Measurements from ENCODE around the gene OR8A1. TPM values are rescaled to one million over a fixed set of nuclear protein-coding genes. Genes with fewer than 3 reads are reported as not detected.

OR8A1 gene
- total and polyA plus RNA-seq, 8 donors, result 0.03 to 0.04 (median 0.03) TPM; not detected in 4

DNA sequence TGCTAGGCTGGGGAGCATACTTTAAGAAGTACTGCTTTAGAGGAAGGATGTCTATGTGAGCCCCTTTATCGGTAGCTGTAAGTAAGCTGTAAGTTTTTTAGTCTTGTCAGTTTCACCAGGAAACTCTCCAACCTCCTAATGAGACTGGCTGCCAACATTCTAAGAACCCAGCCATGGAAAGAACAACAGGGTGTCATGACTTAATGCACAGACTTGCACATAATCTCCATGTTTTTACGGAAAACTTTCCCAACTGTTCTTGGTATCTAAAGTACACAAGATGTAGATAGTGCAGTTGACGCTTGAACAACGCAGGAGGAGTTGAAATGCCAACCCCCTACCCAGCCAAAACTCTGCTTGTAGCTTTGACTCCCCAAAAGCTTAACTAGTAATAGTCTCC is 9.0 kb downstream of the OR8A1 start:
- no peaks in the 10 kb centered on the region for H3K27me3 ChIP-seq
- DNase-seq, result no peak
- no peak for ATAC-seq

DNA sequence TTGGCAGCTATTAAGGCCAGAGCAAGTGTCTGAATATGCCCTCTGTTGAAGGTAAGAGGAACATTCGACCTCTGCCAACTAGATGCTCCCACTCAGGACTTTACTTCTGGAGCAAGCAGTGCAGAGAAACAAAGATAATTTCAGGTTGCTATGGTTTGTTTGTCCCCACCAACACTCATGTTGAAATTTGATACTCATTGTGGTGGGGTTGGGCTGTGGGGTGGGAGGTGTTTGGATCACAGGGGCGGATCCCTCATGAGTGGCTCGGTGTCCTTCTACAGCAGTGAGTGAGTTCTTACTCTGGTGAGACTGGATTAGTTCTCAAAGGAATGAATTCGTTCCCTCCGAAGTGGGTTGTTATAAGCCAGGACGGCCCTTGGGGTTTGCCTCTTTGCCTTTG is 12.0 kb downstream of the OR8A1 start:
- peak; percentile 31 for ATAC-seq
- TF ChIP-seq, protein P1, sequence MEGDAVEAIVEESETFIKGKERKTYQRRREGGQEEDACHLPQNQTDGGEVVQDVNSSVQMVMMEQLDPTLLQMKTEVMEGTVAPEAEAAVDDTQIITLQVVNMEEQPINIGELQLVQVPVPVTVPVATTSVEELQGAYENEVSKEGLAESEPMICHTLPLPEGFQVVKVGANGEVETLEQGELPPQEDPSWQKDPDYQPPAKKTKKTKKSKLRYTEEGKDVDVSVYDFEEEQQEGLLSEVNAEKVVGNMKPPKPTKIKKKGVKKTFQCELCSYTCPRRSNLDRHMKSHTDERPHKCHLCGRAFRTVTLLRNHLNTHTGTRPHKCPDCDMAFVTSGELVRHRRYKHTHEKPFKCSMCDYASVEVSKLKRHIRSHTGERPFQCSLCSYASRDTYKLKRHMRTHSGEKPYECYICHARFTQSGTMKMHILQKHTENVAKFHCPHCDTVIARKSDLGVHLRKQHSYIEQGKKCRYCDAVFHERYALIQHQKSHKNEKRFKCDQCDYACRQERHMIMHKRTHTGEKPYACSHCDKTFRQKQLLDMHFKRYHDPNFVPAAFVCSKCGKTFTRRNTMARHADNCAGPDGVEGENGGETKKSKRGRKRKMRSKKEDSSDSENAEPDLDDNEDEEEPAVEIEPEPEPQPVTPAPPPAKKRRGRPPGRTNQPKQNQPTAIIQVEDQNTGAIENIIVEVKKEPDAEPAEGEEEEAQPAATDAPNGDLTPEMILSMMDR (IDR thresholded peaks at IDR 0.05), result no peak

More for the DNA sequence above, 9.0 kb downstream of the OR8A1 start:
- Histone ChIP-seq H3K4me1 (no peaks in the 10 kb centered on the region), H3K27ac (no peak overlapping the region), H3K36me3 (no peaks in the 10 kb centered on the region), H3K9me3 (peaks cover 0 to 3% of the 10 kb centered on the region in 2 donors), H3K4me3 (no peak overlapping the region)
- TF ChIP-seq, protein P1 (IDR thresholded peaks at IDR 0.05), result no peak
- intact Hi-C loops (cut with DNase I), result no loop called here

GRCh38 chr11:124582565-124582964 is 12.8 kb downstream of the OR8A1 start:
- intact Hi-C loops (cut with DNase I), result no loop called here

More for the DNA sequence above, 12.0 kb downstream of the OR8A1 start:
- DNase-seq, result peak in 1 of 4 donors; percentile 5
- Histone ChIP-seq H3K9me3 (no peaks in the 10 kb centered on the region), H3K4me1 (no peaks in the 10 kb centered on the region), H3K27ac (no peak overlapping the region), H3K27me3 (no peaks in the 10 kb centered on the region), H3K4me3 (no peak overlapping the region), H3K36me3 (no peaks in the 10 kb centered on the region)
- intact Hi-C loops (cut with DNase I), result no loop called here

GRCh38 chr11:124583781-124584180 is 14.0 kb downstream of the OR8A1 start:
- no peaks in the 10 kb centered on the region for H3K9me3 ChIP-seq
- no peak for DNase-seq
- TF ChIP-seq, protein P1 (IDR thresholded peaks at IDR 0.05), result no peak
- H3K4me1 ChIP-seq, result no peaks in the 10 kb centered on the region
- no peak for ATAC-seq
- H3K27me3 ChIP-seq, result no peaks in the 10 kb centered on the region
- no peak overlapping the region for H3K4me3 ChIP-seq
- H3K36me3 ChIP-seq, result no peaks in the 10 kb centered on the region
- H3K27ac ChIP-seq, result no peak overlapping the region
- intact Hi-C loops (cut with DNase I), result no loop called here

More at GRCh38 chr11:124582565-124582964, 12.8 kb downstream of the OR8A1 start:
- TF ChIP-seq, protein P1 (IDR thresholded peaks at IDR 0.05), result no peak
- Histone ChIP-seq H3K27me3 (no peaks in the 10 kb centered on the region), H3K4me1 (no peaks in the 10 kb centered on the region), H3K9me3 (no peaks in the 10 kb centered on the region), H3K27ac (no peak overlapping the region), H3K36me3 (no peaks in the 10 kb centered on the region), H3K4me3 (no peak overlapping the region)
- ATAC-seq (no peak), DNase-seq (no peak)

- H3K27ac ChIP-seq, result no peak overlapping the region
- H3K36me3 ChIP-seq, result no peaks in the 10 kb centered on the region
- no peaks in the 10 kb centered on the region for H3K4me1 ChIP-seq
- TF ChIP-seq, protein P1 (IDR thresholded peaks at IDR 0.05), result no peak
- no peaks in the 10 kb centered on the region for H3K9me3 ChIP-seq
- DNase-seq (peak in 1 of 4 donors; percentile 19), ATAC-seq (peak; percentile 95)
- intact Hi-C loops (cut with DNase I), result no loop called here
- H3K27me3 ChIP-seq, result no peaks in the 10 kb centered on the region
- no peak overlapping the region for H3K4me3 ChIP-seq
Observed at GRCh38 chr11:124584681-124585372, 15.0 kb downstream of the OR8A1 start.

Data from left lung (tissue), 10 donors.